Osteoblast (primary cell): ENCODE data around the gene PIEZO2. TPM values are rescaled to one million over a fixed set of nuclear protein-coding genes. Genes with fewer than 3 reads are reported as not detected.

Experiments
- DNase-seq: peaks from one replicate; pipeline ENCODE4 v3.0.0; 2011; ENCODE audit warnings: low spot score, mixed read lengths; ENCODE audit not compliant: insufficient read length; ENCODE audit errors: missing footprints
- H2AFZ ChIP-seq: 2 replicates; pipeline ENCODE4 v1.6.0; 2011; ENCODE audit warnings: mild to moderate bottlenecking, low read length
- H3K27ac ChIP-seq: 2 replicates; pipeline ENCODE4 v1.5.1; 2011; ENCODE audit warnings: mild to moderate bottlenecking, low read depth, low read length, moderate library complexity
- H3K27me3 ChIP-seq: 2 replicates; pipeline ENCODE4 v1.6.0; 2012; ENCODE audit warnings: mild to moderate bottlenecking, control low read depth, inconsistent platforms, low read length, moderate library complexity; ENCODE audit not compliant: insufficient read depth
- H3K36me3 ChIP-seq: 2 replicates; pipeline ENCODE4 v1.5.1; 2011; ENCODE audit warnings: mild to moderate bottlenecking, low read length, control low read depth, moderate library complexity; ENCODE audit not compliant: insufficient read depth
- H3K4me1 ChIP-seq: 2 replicates; pipeline ENCODE4 v1.5.1; 2011; ENCODE audit warnings: mild to moderate bottlenecking, low read length, control low read depth, moderate library complexity; ENCODE audit not compliant: insufficient read depth
- H3K4me2 ChIP-seq: 2 replicates; pipeline ENCODE4 v1.6.0; 2011; ENCODE audit warnings: mild to moderate bottlenecking, low read length; ENCODE audit not compliant: insufficient read depth
- H3K4me3 ChIP-seq: fragments of 200-600 bp; sonication (generic); 3 replicates; pipeline ENCODE4 v1.5.1; 2012; ENCODE audit warnings: mild to moderate bottlenecking, low read length, inconsistent platforms; ENCODE audit not compliant: insufficient read depth
- H3K79me2 ChIP-seq: 2 replicates; pipeline ENCODE4 v1.6.0; 2012; ENCODE audit warnings: mild to moderate bottlenecking, low read length, control low read depth, inconsistent platforms; ENCODE audit not compliant: insufficient read depth
- H3K9me3 ChIP-seq: 2 replicates; pipeline ENCODE4 v1.5.1; 2011; ENCODE audit warnings: low read depth, low read length, control low read depth
- H4K20me1 ChIP-seq: 2 replicates; pipeline ENCODE4 v1.6.0; 2012; ENCODE audit warnings: mild to moderate bottlenecking, low read length, control low read depth; ENCODE audit not compliant: insufficient read depth
- total RNA-seq: library from RNA; depleted of rRNA; stranded (reverse); fragments of >200 nt; gene quantifications from 2 replicates; pipeline ENCODE4 v1.2.3, GENCODE V29; 2012
- TF ChIP-seq, protein P1 (sequence below): IDR thresholded peaks from 2 replicates; pipeline ENCODE4 v1.5.1; 2011; ENCODE audit warnings: mild to moderate bottlenecking, low read depth, low read length, moderate library complexity; ENCODE audit errors: extremely low read depth

The PIEZO2 gene
- total RNA-seq, 1 donor: 46.7 TPM

- TF ChIP-seq, protein P1, sequence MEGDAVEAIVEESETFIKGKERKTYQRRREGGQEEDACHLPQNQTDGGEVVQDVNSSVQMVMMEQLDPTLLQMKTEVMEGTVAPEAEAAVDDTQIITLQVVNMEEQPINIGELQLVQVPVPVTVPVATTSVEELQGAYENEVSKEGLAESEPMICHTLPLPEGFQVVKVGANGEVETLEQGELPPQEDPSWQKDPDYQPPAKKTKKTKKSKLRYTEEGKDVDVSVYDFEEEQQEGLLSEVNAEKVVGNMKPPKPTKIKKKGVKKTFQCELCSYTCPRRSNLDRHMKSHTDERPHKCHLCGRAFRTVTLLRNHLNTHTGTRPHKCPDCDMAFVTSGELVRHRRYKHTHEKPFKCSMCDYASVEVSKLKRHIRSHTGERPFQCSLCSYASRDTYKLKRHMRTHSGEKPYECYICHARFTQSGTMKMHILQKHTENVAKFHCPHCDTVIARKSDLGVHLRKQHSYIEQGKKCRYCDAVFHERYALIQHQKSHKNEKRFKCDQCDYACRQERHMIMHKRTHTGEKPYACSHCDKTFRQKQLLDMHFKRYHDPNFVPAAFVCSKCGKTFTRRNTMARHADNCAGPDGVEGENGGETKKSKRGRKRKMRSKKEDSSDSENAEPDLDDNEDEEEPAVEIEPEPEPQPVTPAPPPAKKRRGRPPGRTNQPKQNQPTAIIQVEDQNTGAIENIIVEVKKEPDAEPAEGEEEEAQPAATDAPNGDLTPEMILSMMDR: no peak
- no peak overlapping the region for H3K4me2 ChIP-seq
- H4K20me1 ChIP-seq: no peaks in the 10 kb centered on the region
- no peak overlapping the region for H2AFZ ChIP-seq
- no peaks in the 10 kb centered on the region for H3K27me3 ChIP-seq
- H3K4me1 ChIP-seq: no peaks in the 10 kb centered on the region
- H3K36me3 ChIP-seq: no peaks in the 10 kb centered on the region
- no peak overlapping the region for H3K4me3 ChIP-seq
- no peak for DNase-seq
- H3K79me2 ChIP-seq: no peaks in the 10 kb centered on the region
- no peaks in the 10 kb centered on the region for H3K9me3 ChIP-seq
- H3K27ac ChIP-seq: no peak overlapping the region
Observed at GRCh38 chr18:11027862-11028261, 121.5 kb downstream of the PIEZO2 start.

DNA sequence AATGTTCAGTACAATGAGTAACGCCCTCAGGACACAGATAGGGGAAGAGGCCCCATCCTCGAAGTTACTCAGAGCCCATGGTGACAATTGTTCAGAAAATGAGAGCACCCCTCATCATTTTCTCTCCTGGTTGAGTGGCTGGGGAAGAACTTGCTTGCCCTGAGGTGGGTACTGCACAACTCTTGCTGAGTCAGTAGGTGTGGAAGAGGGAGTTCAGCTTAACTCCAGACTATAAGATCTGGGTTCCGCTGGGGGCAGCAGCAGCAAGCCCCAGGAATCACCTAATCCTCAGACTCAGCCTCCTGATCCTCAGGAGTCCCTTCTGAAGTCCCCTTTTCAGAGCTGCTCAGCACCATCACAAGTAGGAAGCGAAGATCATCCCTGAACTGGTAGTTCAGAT lies 123.7 kb downstream of the PIEZO2 start:
- DNase-seq: no peak
- H3K4me2 ChIP-seq: no peak overlapping the region
- H3K27me3 ChIP-seq: no peaks in the 10 kb centered on the region
- TF ChIP-seq, protein P1: no peak
- H3K36me3 ChIP-seq: no peaks in the 10 kb centered on the region
- no peaks in the 10 kb centered on the region for H3K4me1 ChIP-seq
- H4K20me1 ChIP-seq: no peaks in the 10 kb centered on the region
- no peaks in the 10 kb centered on the region for H3K9me3 ChIP-seq
- H2AFZ ChIP-seq: no peak overlapping the region
- H3K4me3 ChIP-seq: no peak overlapping the region
- no peak overlapping the region for H3K27ac ChIP-seq
- no peaks in the 10 kb centered on the region for H3K79me2 ChIP-seq

GRCh38 chr18:11024928-11025669 lies 124.3 kb downstream of the PIEZO2 start:
- Histone ChIP-seq H3K79me2 (no peaks in the 10 kb centered on the region), H3K4me2 (no peak overlapping the region), H3K4me3 (no peak overlapping the region), H3K9me3 (no peaks in the 10 kb centered on the region), H3K36me3 (no peaks in the 10 kb centered on the region), H3K27me3 (no peaks in the 10 kb centered on the region), H4K20me1 (no peaks in the 10 kb centered on the region), H2AFZ (no peak overlapping the region), H3K4me1 (no peaks in the 10 kb centered on the region), H3K27ac (no peak overlapping the region)
- TF ChIP-seq, protein P1: no peak
- DNase-seq: no peak

- no peaks in the 10 kb centered on the region for H3K27me3 ChIP-seq
- H3K4me1 ChIP-seq: no peaks in the 10 kb centered on the region
- no peaks in the 10 kb centered on the region for H4K20me1 ChIP-seq
- TF ChIP-seq, protein P1: no peak
- no peak overlapping the region for H3K27ac ChIP-seq
- DNase-seq: no peak
- no peak overlapping the region for H2AFZ ChIP-seq
- H3K9me3 ChIP-seq: no peaks in the 10 kb centered on the region
- H3K4me3 ChIP-seq: no peak overlapping the region
- no peaks in the 10 kb centered on the region for H3K79me2 ChIP-seq
- H3K36me3 ChIP-seq: no peaks in the 10 kb centered on the region
- H3K4me2 ChIP-seq: no peak overlapping the region
Observed at GRCh38 chr18:11021477-11021876, 127.9 kb downstream of the PIEZO2 start.
